PC-3 (cell line): ENCODE measurements around the gene RIMBP2. TPM values are rescaled to one million over a fixed set of nuclear protein-coding genes. Genes with fewer than 3 reads are reported as not detected.

Experiments used
- ATAC-seq: fragments of 200-7000 bp; cut with Tn5 transposase; 2 replicates; pipeline ENCODE4 v1.9.1; 2020; ENCODE audit warnings: mild to moderate bottlenecking, moderate library complexity
- BruUV-seq: library from RNA; stranded (reverse); fragments of 400-500 nt; replicated peaks from 2 replicates; lab custom pipeline; 2021; lab: Mats Ljungman, UMichigan
- CTCF ChIA-PET: fragments of 300-600 bp; sonication (Branson Sonifier 250); formaldehyde crosslinking; loops from one replicate; lab custom pipeline; 2022; ENCODE audit warnings: antibody characterized with exemption; lab: Charles Lee
- POLR2A ChIA-PET: fragments of 300-600 bp; sonication (Branson Sonifier 250); formaldehyde crosslinking; loops from one replicate; lab custom pipeline; 2022; ENCODE audit warnings: antibody characterized with exemption; ENCODE audit not compliant: unreplicated experiment; lab: Charles Lee
- DNase-seq: peaks from one replicate; pipeline ENCODE4 v3.0.0-alpha.2; 2015
- H2AFZ ChIP-seq: fragments of 300-600 bp; sonication (generic); 2 replicates; pipeline ENCODE4 v1.6.0; 2016; ENCODE audit warnings: antibody characterized with exemption, low read length
- H3F3A ChIP-seq: fragments of 300-600 bp; sonication (generic); one replicate; pipeline ENCODE4 v1.6.0; 2017; ENCODE audit warnings: antibody characterized with exemption, low read length, control low read depth, mild to moderate bottlenecking; ENCODE audit not compliant: unreplicated experiment
- H3K27ac ChIP-seq: fragments of 300-600 bp; sonication (generic); 2 replicates; pipeline ENCODE4 v1.5.1; 2016; ENCODE audit warnings: mild to moderate bottlenecking, low read length
- H3K27me3 ChIP-seq: fragments of 300-600 bp; sonication (generic); 2 replicates; pipeline ENCODE4 v1.6.1; 2016; ENCODE audit warnings: low read length, mixed read lengths
- H3K36me3 ChIP-seq: fragments of 300-600 bp; sonication (generic); 2 replicates; pipeline ENCODE4 v1.6.1; 2016; ENCODE audit warnings: low read depth, mixed run types, low read length, mixed read lengths
- H3K4me1 ChIP-seq: fragments of 300-600 bp; sonication (generic); 2 replicates; pipeline ENCODE4 v1.5.1; 2016; ENCODE audit warnings: low read length; ENCODE audit not compliant: insufficient read depth
- H3K4me2 ChIP-seq: fragments of 300-600 bp; sonication (generic); 2 replicates; pipeline ENCODE4 v1.6.0; 2016; ENCODE audit warnings: low read length
- H3K4me3 ChIP-seq: fragments of 300-600 bp; sonication (generic); 2 replicates; pipeline ENCODE4 v1.5.1; 2016; ENCODE audit warnings: mild to moderate bottlenecking, low read length, mixed read lengths
- H3K79me2 ChIP-seq: fragments of 300-600 bp; sonication (generic); 2 replicates; pipeline ENCODE4 v1.6.1; 2017; ENCODE audit warnings: low read length, mixed read lengths
- H3K9ac ChIP-seq: fragments of 300-600 bp; sonication (generic); 2 replicates; pipeline ENCODE4 v1.6.0; 2016; ENCODE audit warnings: mild to moderate bottlenecking, low read length
- H3K9me2 ChIP-seq: fragments of 300-600 bp; sonication (generic); replicated peaks from 2 replicates; pipeline ENCODE4 v1.6.1; 2016; ENCODE audit warnings: mixed run types, low read length, mixed read lengths
- H3K9me3 ChIP-seq: fragments of 300-600 bp; sonication (generic); 2 replicates; pipeline ENCODE4 v1.6.1; 2016; ENCODE audit warnings: low read length, mixed read lengths
- H4K20me1 ChIP-seq: fragments of 300-600 bp; sonication (generic); 2 replicates; pipeline ENCODE4 v1.6.1; 2016; ENCODE audit warnings: low read length, mixed read lengths
- CTCF ChIP-seq: fragments of 300-600 bp; sonication (generic); conservative IDR thresholded peaks from 2 replicates; pipeline ENCODE4 v1.5.1; 2017; ENCODE audit warnings: antibody characterized with exemption, low read depth, mild to moderate bottlenecking, low read length
- EZH2 ChIP-seq: fragments of 300-600 bp; sonication (generic); IDR thresholded peaks from one replicate; pipeline ENCODE4 v1.6.1; 2017; ENCODE audit warnings: antibody characterized with exemption, mild to moderate bottlenecking, low read length; ENCODE audit not compliant: unreplicated experiment
- EZH2phosphoT487 ChIP-seq: fragments of 300-600 bp; sonication (generic); IDR thresholded peaks from 2 replicates; pipeline ENCODE4 v1.6.1; 2018; ENCODE audit warnings: mild to moderate bottlenecking, antibody characterized with exemption, low read length, borderline replicate concordance
- intact Hi-C: fragments of 100-400 bp; cut with micrococcal nuclease; formaldehyde crosslinking; loops from 2 replicates; pipeline ENCODE4 v1.9.0; 2023
- total RNA-seq: library from RNA; depleted of rRNA; stranded (reverse); fragments of >200 nt; gene quantifications from 2 replicates; pipeline ENCODE4 v1.2.3, GENCODE V29; 2014

RIMBP2 gene
- total RNA-seq, 1 experiment from 2014 or later, result not detected

- H3K79me2 ChIP-seq, result no peaks in the 10 kb centered on the region
- H3K9ac ChIP-seq, result no peak overlapping the region
- no peak overlapping the region for H2AFZ ChIP-seq
- no peaks in the 10 kb centered on the region for H3K9me2 ChIP-seq
- POLR2A ChIA-PET, result no interaction called here
- ATAC-seq (no peak), DNase-seq (no peak)
- H3K4me3 ChIP-seq, result no peak overlapping the region
- CTCF ChIA-PET, result no interaction called here
- H4K20me1 ChIP-seq, result no peaks in the 10 kb centered on the region
- intact Hi-C loops, result no loop called here
- H3K27me3 ChIP-seq, result no peaks in the 10 kb centered on the region
- no peaks in the 10 kb centered on the region for H3F3A ChIP-seq
- no peak overlapping the region for H3K27ac ChIP-seq
- H3K4me1 ChIP-seq, result no peaks in the 10 kb centered on the region
- no peaks in the 10 kb centered on the region for H3K9me3 ChIP-seq
- no TSS peak for BruUV-seq
- H3K36me3 ChIP-seq, result no peaks in the 10 kb centered on the region
- no peak overlapping the region for H3K4me2 ChIP-seq
- no peak for TF ChIP-seq CTCF
- TF ChIP-seq EZH2phosphoT487, result no peak
- TF ChIP-seq EZH2, result no peak
Measured at GRCh38 chr12:130440411-130441080, 275.6 kb downstream of the RIMBP2 start.

GRCh38 chr12:130439250-130439649, 276.8 kb downstream of the RIMBP2 start:
- Histone ChIP-seq H3F3A (no peaks in the 10 kb centered on the region), H3K79me2 (no peaks in the 10 kb centered on the region), H3K9me3 (no peaks in the 10 kb centered on the region), H4K20me1 (no peaks in the 10 kb centered on the region), H3K4me3 (no peak overlapping the region), H3K9me2 (no peaks in the 10 kb centered on the region), H3K36me3 (no peaks in the 10 kb centered on the region), H3K27ac (no peak overlapping the region), H3K4me1 (no peaks in the 10 kb centered on the region), H2AFZ (no peak overlapping the region), H3K27me3 (no peaks in the 10 kb centered on the region), H3K4me2 (no peak overlapping the region), H3K9ac (no peak overlapping the region)
- POLR2A ChIA-PET, result no interaction called here
- intact Hi-C loops, result no loop called here
- no peak for TF ChIP-seq EZH2phosphoT487
- TF ChIP-seq CTCF, result no peak
- no peak for TF ChIP-seq EZH2
- no peak for DNase-seq
- CTCF ChIA-PET, result no interaction called here
- no peak for ATAC-seq
- no TSS peak for BruUV-seq

- no peaks in the 10 kb centered on the region for H3K36me3 ChIP-seq
- no peak for DNase-seq
- ATAC-seq, result no peak
- no peak overlapping the region for H3K27ac ChIP-seq
- CTCF ChIA-PET, result no interaction called here
- no peaks in the 10 kb centered on the region for H3K27me3 ChIP-seq
- POLR2A ChIA-PET, result no interaction called here
- no peak overlapping the region for H3K4me3 ChIP-seq
- BruUV-seq, result no TSS peak
- H3K9me3 ChIP-seq, result no peaks in the 10 kb centered on the region
- intact Hi-C loops, result no loop called here
- H3K9me2 ChIP-seq, result no peaks in the 10 kb centered on the region
- H3F3A ChIP-seq, result no peaks in the 10 kb centered on the region
- H2AFZ ChIP-seq, result no peak overlapping the region
- H3K4me1 ChIP-seq, result no peaks in the 10 kb centered on the region
- TF ChIP-seq EZH2, result no peak
- no peak for TF ChIP-seq CTCF
- no peak for TF ChIP-seq EZH2phosphoT487
- no peaks in the 10 kb centered on the region for H3K79me2 ChIP-seq
- H4K20me1 ChIP-seq, result no peaks in the 10 kb centered on the region
- H3K4me2 ChIP-seq, result no peak overlapping the region
- H3K9ac ChIP-seq, result no peak overlapping the region
Measured at GRCh38 chr12:130438711-130439110, 277.4 kb downstream of the RIMBP2 start.
